HG03469 (cell line): ENCODE measurements around the gene RBKS.

ENCODE experiments used
- ATAC-seq: cut with Tn5 transposase; IDR thresholded peaks from one replicate; pipeline ENCODE4 v1.9.1; 2021; ENCODE audit warnings: mild to moderate bottlenecking, moderate library complexity, moderate number of reproducible peaks; ENCODE audit not compliant: unreplicated experiment

RBKS gene

DNA sequence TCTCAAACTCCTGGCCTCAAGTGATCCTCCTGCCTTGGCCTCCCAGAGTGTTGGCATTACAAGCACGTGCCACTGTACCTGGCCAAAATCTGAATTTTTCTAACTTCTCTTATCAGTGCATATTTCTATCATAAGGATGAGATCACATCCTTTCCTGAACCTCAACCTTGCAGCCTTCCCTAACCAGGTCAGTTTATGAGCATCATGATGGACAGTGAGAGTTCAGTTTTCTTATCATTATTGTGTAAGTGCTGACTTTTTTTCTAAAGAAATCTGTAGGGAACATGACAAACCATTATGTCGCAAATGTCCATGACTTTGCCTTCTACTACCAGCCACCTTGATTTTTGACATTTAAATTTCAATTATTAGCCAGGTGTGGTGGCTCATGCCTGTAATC lies 87.1 kb downstream of the RBKS start:
- no peak for ATAC-seq

- no peak for ATAC-seq
Measured at GRCh38 chr2:27802547-27802946, 87.6 kb downstream of the RBKS start.

DNA sequence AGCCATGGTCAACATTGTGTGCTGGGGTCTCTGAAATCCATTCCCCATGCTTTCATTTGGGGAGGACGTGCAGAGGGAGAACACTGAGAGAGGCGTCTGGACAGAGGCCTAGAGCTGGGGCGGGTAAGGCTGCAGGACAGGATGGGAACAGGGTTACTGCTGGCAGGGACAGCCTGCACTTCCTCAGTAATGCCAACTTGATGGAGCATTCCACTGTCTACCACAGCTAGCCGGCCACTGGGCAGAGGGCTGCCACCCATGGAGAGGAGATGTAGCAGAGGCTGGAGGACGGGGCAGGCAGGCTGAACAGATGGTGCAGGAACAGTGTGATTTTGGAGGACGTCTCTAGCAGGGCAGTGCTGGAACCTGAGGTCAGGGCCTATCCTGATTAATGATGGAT lies 89.3 kb downstream of the RBKS start:
- no peak for ATAC-seq

- ATAC-seq = no peak
Measured at GRCh38 chr2:27799646-27800010, 90.6 kb downstream of the RBKS start.

- ATAC-seq = no peak
Measured at GRCh38 chr2:27798948-27799645, 91.1 kb downstream of the RBKS start.

- no peak for ATAC-seq
Measured at GRCh38 chr2:27798486-27798885, 91.7 kb downstream of the RBKS start.

DNA sequence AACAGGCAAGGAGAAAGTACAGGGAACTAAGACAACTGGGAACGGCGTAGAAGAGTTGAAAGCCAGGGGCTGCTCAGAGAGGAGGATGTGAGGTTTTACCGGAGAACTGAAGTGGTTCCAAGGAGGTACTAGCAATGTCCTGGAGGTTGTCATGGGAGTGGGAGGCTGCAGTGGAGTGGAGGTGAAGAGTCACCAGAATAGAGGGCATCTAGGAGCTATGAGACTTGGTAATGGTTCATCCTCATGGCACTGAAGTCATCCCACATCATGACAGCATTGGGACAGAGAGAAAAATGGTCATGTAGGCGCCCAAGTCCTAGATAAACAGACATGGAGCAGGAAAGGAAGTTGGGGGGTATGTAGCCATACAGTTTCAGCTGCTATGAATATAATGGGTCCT lies 92.3 kb downstream of the RBKS start:
- no peak for ATAC-seq

DNA sequence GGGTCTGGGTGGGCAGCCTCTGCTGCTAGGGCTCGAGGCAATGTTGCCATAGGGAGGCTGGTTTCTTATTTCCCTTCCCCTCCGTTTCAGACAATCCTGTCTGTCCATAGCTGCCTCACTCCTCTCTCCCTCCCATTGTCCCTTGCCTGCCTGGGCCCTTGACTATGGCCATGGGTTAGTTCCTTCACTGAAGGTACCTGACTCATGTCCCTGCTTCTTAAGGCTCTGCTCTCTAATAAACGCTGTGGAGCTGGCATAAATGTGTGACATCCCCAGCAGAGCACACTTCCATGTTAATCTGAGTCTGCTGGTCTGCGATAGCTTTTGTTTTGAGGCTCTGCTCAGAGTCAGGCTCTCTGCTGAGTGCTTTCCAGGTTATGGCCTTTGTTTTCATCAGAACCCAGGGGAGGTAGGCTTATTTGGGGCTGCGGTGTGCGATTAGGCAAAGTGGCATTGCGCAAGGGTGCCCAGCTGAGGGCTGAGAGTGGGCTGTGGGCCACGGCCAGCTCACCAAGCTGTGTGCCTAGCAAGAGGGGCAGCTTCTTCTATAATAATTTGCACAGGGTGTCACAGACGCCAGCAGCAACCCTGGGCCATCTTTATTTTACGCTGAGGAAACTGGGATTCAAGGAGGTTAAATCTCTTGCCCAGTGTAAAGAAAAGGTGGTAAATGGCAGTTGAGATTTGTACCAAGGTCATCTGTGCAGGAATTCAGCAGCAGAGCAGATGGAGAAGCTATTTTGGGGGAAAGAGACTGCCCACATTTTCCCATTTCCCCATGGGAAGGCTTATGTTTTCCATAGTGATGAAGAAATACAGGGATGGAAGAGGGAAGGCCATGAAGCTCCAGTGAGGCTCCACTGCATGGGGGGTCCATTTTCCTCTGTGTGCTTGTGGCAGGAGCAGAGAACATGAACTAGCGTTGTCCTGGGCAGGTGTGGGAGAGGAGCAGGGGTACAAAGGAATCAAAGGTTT lies 93.1 kb downstream of the RBKS start:
- no peak for ATAC-seq

DNA sequence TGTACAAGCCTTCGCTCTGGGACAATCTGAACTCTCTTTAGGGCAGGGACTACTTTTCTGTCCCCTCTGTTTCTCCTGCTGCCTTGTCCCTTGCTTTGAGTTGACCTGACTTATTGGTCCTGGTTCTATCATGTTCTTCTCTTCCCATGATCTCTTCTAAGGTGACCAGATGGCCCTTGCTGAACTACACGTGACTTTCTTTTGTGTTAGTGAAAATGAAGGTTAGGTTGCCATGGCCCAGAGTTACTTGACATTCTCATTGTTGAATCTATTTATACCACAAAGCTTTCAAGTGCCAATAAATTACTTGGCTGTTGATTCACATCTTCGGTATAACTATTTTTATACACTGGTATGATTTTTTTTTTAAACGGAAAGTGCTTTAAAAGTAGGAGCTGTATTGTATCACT lies 94.3 kb downstream of the RBKS start:
- ATAC-seq = no peak

GRCh38 chr2:27795093-27795834 lies 94.9 kb downstream of the RBKS start:
- ATAC-seq = no peak

GRCh38 chr2:27792759-27793158 lies 97.4 kb downstream of the RBKS start:
- ATAC-seq = no peak

GRCh38 chr2:27790796-27791195 lies 99.4 kb downstream of the RBKS start:
- ATAC-seq = no peak

DNA sequence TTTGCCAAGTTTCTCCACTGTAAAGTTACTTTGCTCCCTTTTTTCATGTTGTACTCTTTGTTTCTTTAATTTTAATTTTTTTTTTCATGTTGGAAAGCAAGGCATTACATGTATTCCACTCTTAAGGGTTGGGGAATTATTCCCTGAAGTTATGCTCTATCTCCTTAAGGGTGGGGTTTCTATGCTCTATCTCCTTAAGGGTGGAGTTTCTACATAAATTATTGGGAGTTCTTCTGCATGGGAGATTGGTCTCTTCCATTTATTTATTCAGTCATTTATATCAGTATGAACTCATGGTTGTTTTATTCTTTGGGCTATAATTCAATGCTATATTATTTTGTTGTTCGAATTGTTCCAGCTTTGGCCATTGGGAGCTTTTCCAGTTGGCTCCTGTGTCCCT lies 107.5 kb downstream of the RBKS start:
- no peak for ATAC-seq

- no peak for ATAC-seq
Measured at GRCh38 chr2:27781496-27781895, 108.7 kb downstream of the RBKS start.

DNA sequence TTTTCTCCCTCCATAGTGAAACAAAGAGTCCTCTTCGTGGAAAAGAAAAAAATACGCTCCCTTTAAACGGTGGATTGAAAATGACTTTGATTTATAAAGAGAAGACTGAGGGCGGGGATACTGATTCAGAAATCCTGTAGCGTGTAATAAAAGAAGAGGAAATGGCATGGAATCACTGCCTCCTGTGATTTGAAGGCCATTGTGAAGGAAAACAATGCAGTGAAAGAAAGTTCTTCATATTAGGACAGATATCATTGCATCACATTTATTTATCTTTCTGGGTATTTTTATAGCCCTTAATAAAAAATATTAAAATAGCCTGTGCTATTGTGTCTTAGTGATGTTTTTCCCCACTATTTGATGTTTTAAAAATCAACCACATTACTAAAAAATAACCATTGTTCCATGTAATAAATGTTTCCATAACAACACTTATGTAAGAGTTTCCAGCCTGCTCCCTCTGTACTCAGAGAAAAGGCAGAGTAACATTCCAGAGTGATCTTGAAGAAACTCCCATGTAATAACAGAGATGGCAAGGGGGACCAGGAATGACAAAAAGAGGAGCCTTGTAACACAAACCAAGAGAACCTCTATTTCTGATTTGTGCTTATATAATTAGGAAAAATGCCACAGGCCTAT lies 110.7 kb downstream of the RBKS start:
- no peak for ATAC-seq

DNA sequence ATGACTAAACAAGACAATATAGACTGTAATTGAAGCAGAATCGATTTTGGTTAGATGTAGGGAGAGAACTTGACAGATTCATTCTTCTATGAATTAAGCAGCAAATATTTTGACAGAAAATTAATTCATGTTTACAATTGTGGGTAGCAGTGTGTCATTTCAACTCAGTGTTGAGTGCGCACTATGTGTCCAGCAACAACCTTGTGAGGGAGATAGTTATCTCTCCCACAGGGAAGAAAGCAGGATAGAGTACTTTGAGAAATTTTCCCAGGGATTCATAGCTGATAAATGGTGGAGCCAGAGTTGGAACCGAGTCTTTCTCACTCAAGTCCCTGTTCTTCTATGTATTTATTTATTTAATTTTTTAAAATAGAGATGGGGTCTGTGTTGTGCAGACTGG lies 113.5 kb downstream of the RBKS start:
- no peak for ATAC-seq

- ATAC-seq = no peak
Measured at GRCh38 chr2:27776097-27776496, 114.1 kb downstream of the RBKS start.

GRCh38 chr2:27773959-27774358 lies 116.2 kb downstream of the RBKS start:
- ATAC-seq = no peak

GRCh38 chr2:27772804-27773203 lies 117.4 kb downstream of the RBKS start:
- no peak for ATAC-seq

- ATAC-seq = peak; percentile 84
Measured at GRCh38 chr2:27771548-27772335, 118.4 kb downstream of the RBKS start, which contains the start of gene MRPL33. TSS of gene MRPL33 (plus strand) at chr2:27771719. CDS start at chr2:27771778, 59 bp downstream.
